ENCODE data around the gene PTPRN2. TPM values are rescaled to one million over a fixed set of nuclear protein-coding genes. Genes with fewer than 3 reads are reported as not detected.

The PTPRN2 gene
- total and polyA plus RNA-seq, 8 donors, result 4.9 to 136 (median 46.8) TPM

- TF ChIP-seq, protein P1, sequence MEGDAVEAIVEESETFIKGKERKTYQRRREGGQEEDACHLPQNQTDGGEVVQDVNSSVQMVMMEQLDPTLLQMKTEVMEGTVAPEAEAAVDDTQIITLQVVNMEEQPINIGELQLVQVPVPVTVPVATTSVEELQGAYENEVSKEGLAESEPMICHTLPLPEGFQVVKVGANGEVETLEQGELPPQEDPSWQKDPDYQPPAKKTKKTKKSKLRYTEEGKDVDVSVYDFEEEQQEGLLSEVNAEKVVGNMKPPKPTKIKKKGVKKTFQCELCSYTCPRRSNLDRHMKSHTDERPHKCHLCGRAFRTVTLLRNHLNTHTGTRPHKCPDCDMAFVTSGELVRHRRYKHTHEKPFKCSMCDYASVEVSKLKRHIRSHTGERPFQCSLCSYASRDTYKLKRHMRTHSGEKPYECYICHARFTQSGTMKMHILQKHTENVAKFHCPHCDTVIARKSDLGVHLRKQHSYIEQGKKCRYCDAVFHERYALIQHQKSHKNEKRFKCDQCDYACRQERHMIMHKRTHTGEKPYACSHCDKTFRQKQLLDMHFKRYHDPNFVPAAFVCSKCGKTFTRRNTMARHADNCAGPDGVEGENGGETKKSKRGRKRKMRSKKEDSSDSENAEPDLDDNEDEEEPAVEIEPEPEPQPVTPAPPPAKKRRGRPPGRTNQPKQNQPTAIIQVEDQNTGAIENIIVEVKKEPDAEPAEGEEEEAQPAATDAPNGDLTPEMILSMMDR (IDR thresholded peaks at IDR 0.05), result no peak
- TF ChIP-seq EP300 (IDR thresholded peaks at IDR 0.05), result no peak
- no peak for TF ChIP-seq POLR2AphosphoS5 (IDR thresholded peaks at IDR 0.05)
- TF ChIP-seq POLR2A (IDR thresholded peaks at IDR 0.05), result no peak
- Histone ChIP-seq H3K27me3 (no peaks in the 10 kb centered on the region), H3K36me3 (peaks cover 0 to 5% (median 0%) of the 10 kb centered on the region in 4 donors), H3K9me3 (no peaks in the 10 kb centered on the region), H3K4me3 (no peak overlapping the region), H3K4me1 (no peaks in the 10 kb centered on the region), H3K27ac (no peak overlapping the region)
- 93 to 96% (median 94%) methylated on average over 13 of the region's 13 CpGs for whole genome bisulfite sequencing, 5 donors
- intact Hi-C loops (cut with DNase I; ENCODE audit: low total_unique reads), result no loop called here
- DNase-seq, result no peak
Measured at GRCh38 chr7:158623241-158623640, 35.6 kb upstream of the PTPRN2 start.

DNA sequence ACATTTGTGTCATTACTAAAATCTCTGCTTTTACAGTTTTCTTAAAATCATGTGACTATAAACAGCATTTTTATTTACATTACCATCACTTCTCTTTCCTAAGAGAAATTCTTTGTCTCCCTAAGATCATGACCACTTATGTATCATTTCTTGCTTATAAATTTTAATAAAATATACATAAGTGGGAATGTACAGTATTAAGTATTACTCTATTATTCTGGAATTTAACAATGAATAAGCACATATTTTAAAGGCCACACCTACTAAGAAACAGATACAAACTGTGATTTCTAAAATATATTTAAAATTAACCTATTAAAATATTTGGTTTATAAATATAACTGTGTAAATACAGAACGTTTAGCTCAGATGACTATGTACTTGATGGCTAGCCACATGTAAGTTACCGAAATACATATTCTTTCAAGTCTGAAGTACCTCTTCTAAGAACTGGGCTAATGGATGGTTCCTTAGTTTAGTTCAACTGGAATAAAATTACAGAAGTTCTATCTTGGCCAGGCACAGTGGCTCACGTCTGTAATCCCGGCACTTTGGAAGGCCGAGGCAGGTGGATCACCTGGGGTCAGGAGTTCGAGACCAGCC, 33.3 kb upstream of the PTPRN2 start:
- DNase-seq, result no peak
- Histone ChIP-seq H3K27me3 (no peaks in the 10 kb centered on the region), H3K27ac (no peak overlapping the region), H3K4me3 (no peak overlapping the region), H3K36me3 (no peaks in the 10 kb centered on the region), H3K9me3 (no peaks in the 10 kb centered on the region), H3K4me1 (no peaks in the 10 kb centered on the region)
- intact Hi-C loops (cut with DNase I; ENCODE audit: low total_unique reads), result no loop called here
- TF ChIP-seq EP300 (IDR thresholded peaks at IDR 0.05) (no peak), POLR2AphosphoS5 (IDR thresholded peaks at IDR 0.05) (no peak), POLR2A (IDR thresholded peaks at IDR 0.05) (no peak)
- TF ChIP-seq, protein P1 (IDR thresholded peaks at IDR 0.05), result no peak
- WGBS, 5 donors, result 80 to 90% (median 85%) methylated on average over 6 of the region's 6 CpGs

- Histone ChIP-seq H3K27ac (no peak overlapping the region), H3K4me1 (no peaks in the 10 kb centered on the region), H3K9me3 (no peaks in the 10 kb centered on the region), H3K36me3 (no peaks in the 10 kb centered on the region), H3K4me3 (no peak overlapping the region), H3K27me3 (no peaks in the 10 kb centered on the region)
- intact Hi-C loops (cut with DNase I; ENCODE audit: low total_unique reads), result no loop called here
- 96 to 99% (median 98%) methylated on average over 5 of the region's 5 CpGs for WGBS, 5 donors
- DNase-seq, result no peak
- no peak for TF ChIP-seq EP300 (IDR thresholded peaks at IDR 0.05)
- no peak for TF ChIP-seq POLR2A (IDR thresholded peaks at IDR 0.05)
- TF ChIP-seq, protein P1 (IDR thresholded peaks at IDR 0.05), result no peak
- TF ChIP-seq POLR2AphosphoS5 (IDR thresholded peaks at IDR 0.05), result no peak
Measured at GRCh38 chr7:158620418-158620817, 32.8 kb upstream of the PTPRN2 start.

DNA sequence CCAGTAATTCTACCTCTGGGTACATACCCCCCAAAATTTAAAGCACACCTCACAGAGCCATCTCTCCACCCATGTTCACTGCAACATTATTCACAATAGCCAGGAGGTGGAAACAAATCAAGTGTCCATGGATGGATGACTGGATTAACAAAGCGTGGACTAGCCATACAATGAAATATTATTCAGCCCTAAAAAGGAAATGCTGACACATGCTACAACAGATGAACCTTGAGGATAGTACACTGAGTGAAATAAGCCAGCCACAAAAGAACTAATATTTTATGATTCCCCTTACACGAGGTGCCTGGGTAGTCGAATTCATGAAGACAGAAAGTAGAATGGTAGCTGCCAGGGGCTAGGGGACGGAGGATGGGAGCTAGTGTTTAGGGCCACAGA, 31.1 kb upstream of the PTPRN2 start:
- Histone ChIP-seq H3K27me3 (no peaks in the 10 kb centered on the region), H3K9me3 (no peaks in the 10 kb centered on the region), H3K4me3 (no peak overlapping the region), H3K4me1 (no peaks in the 10 kb centered on the region), H3K36me3 (no peaks in the 10 kb centered on the region), H3K27ac (no peak overlapping the region)
- DNase-seq, result no peak
- TF ChIP-seq POLR2AphosphoS5 (IDR thresholded peaks at IDR 0.05) (no peak), POLR2A (IDR thresholded peaks at IDR 0.05) (no peak), EP300 (IDR thresholded peaks at IDR 0.05) (no peak)
- TF ChIP-seq, protein P1 (IDR thresholded peaks at IDR 0.05), result no peak
- WGBS, 5 donors, result 93 to 98% (median 98%) methylated on average over 4 of the region's 4 CpGs
- intact Hi-C loops (cut with DNase I; ENCODE audit: low total_unique reads), result no loop called here
